Lower leg skin (tissue), 3 donors: ENCODE results near the gene ANKFN1.

Experiments used
- CTCF ChIP-seq, 3 donors: fragments of 450-650 bp; IDR thresholded peaks; one replicate each; pipeline ENCODE4 v1.5.1; 2016; ENCODE audit warnings: antibody characterized with exemption in 3 of 3, mild to moderate bottlenecking in 3 of 3, moderate library complexity in 2 of 3
- POLR2A ChIP-seq, 2 donors: fragments of 450-650 bp; IDR thresholded peaks; one replicate each; pipeline ENCODE4 v1.6.1; 2016 to 2017; ENCODE audit warnings: antibody characterized with exemption in 2 of 2, mild to moderate bottlenecking in 1 of 2, moderate library complexity in 1 of 2

- TF ChIP-seq CTCF (IDR thresholded peaks at IDR 0.05) (no peak), POLR2A (IDR thresholded peaks at IDR 0.05) (no peak)
Observed at GRCh38 chr17:56136301-56136700, 17.0 kb upstream of the ANKFN1 start.
